NK-92 (cell line): Measurements from ENCODE around the gene GAPDHS.

Source experiments
- DNase-seq: peaks from one replicate; lab custom pipeline; 2025; ENCODE audit not compliant: unreplicated experiment; lab: John Stamatoyannopoulos, UW

GAPDHS gene

DNA sequence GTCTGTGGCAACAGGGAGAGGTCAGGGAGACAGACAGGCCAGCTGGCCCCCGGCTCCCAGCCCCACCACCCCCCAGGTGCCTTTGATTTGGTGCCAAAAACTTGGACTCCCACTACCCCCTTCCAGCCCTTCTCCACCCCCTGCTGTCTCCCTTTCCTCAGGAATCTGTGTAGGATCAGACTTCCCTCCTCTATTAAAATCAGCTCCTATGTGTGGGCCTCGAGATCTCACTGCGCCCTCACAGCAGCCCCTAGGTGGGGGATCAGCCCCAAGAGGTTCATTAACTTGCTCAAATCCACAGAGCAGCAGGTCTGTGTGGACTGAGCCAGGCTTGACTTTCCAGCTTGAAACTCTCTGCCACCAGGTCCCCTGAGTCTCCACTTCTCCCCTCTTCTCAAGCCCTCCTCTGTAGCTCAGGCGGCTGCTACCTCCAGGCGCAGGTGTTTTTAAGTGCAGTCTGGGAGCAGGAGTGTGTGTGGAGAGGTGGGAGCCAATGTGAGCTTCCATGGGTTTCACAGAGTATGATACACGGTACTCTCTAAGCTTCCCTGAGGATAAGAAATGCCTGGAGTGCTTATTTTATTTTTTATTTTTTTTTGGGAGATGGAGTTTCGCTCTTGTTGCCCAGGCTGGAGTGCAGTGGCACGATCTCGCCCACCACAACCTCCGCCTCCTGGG is 1.7 kb downstream of the GAPDHS start:
- DNase-seq: no peak

DNA sequence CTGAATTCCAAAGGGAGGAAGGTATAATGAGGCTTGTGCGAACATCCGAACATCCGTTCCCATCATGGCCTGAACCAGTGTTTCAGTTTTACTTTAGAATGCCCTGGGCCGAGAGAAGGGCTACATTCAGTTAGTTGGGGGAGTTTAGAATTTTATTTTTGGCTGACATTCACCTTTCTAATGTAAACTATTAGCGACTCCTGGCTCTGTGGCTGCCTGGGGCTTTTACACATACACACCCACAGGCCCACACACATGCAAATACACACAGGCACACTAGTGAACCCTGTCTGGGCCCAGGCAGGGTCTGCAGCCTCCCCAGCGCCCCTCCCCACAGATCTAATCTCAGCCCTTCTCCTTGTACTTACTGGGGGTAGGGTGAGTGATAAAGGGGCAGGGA is 6.1 kb downstream of the GAPDHS start:
- no peak for DNase-seq

DNA sequence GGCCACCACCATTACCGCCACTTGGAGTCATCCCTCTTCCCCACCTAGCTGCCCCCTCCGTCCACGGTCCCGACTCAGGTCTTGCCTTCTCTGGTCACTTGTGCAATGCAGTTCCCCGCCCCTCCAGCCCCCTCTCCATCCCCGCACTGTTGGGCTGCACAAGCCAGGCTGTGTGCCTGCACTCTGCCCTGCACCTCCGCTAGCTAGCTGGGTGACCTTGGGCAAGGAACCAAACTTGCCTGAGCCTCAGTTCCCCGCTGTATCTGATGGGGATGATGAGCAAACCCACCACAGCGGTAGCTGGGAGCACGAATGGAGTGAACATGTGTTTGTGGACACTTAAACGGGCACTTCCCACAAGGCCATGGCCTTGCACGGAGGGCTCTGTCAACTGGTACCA is 6.6 kb downstream of the GAPDHS start:
- DNase-seq: no peak

DNA sequence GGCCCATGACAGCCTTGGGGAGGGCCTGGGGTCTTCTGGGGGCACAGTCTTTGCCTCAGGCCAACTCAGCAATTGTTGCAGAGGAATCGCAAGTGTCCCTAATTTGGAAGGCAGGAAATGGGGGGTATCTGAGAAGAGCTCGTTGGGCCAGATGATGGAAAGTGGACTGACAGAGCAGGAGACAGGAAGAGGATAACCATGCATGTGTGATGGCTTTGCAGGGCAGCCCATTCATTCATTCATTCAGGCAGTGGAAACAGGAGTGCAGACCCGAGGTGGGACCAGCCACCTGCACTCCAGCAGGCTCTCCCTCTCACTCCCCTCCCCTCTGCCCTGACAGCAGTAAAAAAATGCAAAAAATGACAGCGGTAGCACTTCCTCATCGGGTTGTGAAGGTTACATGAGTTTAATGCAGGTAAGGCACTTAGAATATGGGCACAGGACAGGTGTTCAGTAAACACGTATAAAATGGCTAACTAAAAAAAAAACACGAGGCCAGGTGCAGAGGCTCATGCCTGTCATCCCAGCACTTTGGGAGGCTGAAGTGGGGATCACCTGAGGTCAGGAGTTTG is 7.2 kb downstream of the GAPDHS start:
- no peak for DNase-seq

DNA sequence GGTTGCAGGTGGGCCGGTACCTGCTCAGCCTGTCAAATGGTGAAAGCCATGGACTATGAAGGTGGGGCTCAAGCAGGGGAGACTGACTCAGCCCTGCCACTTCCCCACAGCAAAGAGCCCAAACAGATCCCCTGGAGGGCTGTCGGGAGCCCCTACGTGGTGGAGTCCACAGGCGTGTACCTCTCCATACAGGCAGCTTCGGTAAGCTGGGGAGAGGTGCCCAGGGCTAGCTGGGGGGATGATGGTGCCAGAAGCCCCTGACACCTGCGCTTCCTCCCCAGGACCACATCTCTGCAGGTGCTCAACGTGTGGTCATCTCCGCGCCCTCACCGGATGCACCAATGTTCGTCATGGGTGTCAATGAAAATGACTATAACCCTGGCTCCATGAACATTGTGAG is 9.0 kb downstream of the GAPDHS start:
- no peak for DNase-seq

DNA sequence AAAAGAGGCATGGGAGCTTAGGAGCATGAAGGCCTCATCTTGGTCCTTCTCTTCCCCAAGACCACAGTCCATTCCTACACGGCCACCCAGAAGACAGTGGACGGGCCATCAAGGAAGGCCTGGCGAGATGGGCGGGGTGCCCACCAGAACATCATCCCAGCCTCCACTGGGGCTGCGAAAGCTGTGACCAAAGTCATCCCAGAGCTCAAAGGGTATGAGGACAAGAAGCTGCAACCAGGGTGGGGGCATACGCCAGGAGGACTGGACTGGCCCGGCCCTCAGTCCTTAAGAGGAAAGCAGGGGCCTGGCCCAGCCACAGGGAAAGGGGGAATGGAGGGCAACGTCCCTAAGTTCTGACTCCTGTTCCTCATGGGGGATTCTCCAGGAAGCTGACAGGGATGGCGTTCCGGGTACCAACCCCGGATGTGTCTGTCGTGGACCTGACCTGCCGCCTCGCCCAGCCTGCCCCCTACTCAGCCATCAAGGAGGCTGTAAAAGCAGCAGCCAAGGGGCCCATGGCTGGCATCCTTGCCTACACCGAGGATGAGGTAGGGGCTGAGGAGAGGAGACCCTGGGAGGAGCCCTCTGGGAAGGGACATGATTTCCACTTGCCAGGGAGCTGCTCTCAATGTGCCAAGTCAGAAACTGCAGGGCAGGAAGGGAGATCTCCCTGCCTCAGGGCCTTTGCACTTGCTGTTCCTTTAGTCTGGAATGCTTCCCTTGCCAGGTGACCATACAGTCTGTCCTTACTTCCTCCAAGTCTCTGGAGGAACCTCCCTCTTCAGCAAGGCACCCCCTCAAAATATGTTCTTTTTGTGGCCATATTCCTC is 10.2 kb downstream of the GAPDHS start:
- no peak for DNase-seq

- no peak for DNase-seq
Observed at GRCh38 chr19:35544110-35544802, 11.0 kb downstream of the GAPDHS start.

DNA sequence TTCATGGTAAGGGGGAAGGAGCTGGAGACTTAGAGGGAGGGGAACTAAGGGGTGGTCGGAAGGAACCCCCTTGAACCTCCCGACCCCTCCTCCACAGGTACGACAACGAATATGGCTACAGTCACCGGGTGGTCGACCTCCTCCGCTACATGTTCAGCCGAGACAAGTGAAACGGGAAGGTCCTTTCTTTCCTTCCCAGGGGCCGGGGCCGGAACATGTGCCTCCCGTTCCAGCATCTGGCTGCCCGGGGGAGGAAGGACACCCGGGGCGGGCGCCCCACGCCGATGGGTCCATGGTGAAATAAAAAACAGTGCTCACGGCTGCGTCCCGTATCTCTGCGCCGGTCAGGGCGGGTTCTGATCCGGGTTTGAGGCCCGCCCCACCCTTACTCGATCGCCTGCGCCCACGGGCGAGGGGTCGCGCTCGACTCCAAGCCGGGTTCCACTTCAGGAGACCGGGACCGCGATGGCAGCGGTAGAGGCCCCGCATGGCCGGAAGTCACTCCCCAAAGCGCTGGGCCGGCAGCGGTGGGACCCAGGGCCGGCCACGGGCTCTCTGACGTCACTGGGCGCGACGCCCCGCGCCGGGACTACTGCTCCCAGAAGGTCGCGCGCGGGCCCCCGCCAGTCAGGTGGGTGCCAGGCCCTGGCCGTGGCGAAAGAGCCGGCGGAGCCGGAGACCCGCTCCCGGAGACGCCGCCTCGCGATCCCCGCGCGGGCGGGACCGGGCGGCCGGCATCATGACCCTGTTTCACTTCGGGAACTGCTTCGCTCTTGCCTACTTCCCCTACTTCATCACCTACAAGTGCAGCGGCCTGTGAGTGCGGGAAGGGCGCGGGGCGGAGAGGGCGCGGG is 12.0 kb downstream of the GAPDHS start, which contains the start of gene TMEM147:
TSS of gene TMEM147 (plus strand) at position 626 of the 854 bp plus-strand sequence. CDS start at position 740, 114 bp downstream.
- DNase-seq: no peak

- DNase-seq: no peak
Observed at GRCh38 chr19:35545855-35546381, 12.7 kb downstream of the GAPDHS start.

GRCh38 chr19:35546532-35546931 is 13.3 kb downstream of the GAPDHS start:
- no peak for DNase-seq

GRCh38 chr19:35549174-35549788 is 16.0 kb downstream of the GAPDHS start:
- no peak for DNase-seq

GRCh38 chr19:35549879-35550523 is 16.7 kb downstream of the GAPDHS start:
- DNase-seq: no peak

GRCh38 chr19:35551091-35551810 is 18.0 kb downstream of the GAPDHS start:
- no peak for DNase-seq

DNA sequence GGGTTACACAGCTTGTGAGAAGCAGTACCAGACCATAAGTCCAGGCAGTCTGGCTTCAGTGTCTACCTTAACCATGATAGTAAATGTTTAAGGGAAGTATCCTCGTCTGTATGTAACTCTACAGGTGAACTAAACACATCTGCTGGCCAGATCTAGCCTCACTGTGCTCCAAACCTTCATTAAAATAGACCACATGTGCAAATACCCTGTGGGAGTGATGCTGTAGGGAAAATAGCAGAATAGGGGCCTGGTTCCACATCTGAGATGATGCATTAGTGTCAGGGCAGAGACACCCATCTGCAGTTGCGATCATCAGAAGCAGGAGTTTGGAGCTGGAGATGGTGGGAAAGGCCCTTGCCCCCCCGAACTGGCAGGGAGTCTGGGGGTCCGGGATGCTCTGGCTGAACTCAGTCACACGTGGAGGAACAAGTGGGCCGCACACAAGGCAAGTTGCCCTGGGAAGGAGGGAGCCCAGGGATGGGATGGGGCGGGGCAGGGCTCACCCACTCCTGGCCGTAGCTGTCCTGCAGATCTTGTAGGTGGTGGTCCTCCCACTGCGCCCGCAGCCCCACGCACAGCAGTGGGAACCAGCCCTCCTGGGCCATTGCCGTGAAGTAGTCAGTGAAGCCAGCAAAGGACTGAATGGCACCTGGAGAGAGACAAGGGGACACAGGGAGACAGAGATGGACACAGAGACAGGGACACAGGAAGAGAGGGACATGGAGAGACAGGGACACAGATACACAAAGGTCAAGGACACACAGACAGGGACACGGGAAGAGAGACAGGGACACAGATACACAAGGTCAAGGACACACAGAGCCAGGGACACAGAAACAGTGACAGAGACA is 19.5 kb downstream of the GAPDHS start:
- DNase-seq: no peak

GRCh38 chr19:35553385-35554000 is 20.2 kb downstream of the GAPDHS start:
- DNase-seq: no peak

GRCh38 chr19:35554076-35554475 is 20.8 kb downstream of the GAPDHS start:
- DNase-seq: no peak

DNA sequence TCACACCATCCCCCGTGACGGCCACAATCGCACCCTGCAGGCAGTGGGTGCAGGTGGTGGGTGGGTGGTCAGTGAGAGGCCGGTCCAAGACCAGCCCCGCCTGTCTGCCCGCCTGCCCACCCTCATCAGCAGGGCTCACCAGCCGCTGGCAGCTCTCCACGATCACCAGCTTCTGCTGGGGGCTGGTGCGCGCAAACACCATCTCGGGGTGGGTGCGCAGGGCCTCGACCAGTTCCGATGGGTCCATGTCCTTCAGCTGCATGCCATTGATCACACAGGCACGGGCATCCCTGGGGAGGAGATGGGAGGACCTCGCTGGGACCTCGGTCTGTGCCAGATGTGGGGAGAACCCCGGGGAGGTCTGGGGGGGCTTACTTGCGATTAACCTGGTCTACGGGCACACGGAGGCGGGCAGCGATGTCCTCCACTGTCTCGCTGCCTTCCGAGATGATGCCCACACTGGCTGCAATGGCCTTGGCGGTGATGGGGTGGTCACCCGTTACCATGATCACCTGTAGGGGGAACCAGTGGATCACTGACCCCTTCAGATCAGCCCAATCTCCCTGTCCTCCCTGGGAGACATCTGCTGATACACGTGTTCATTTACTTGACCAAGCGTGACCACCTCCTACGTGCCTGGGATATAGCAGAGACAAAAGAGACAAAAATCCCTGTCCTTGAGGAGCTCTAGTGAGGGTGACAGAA is 22.2 kb downstream of the GAPDHS start:
- no peak for DNase-seq
